ENCODE results near the gene INAFM2. TPM values are rescaled to one million over a fixed set of nuclear protein-coding genes. Genes with fewer than 3 reads are reported as not detected.

Gene INAFM2
- total RNA-seq, 2 experiments from 2014 or later = 6.6 to 8.5 TPM

DNA sequence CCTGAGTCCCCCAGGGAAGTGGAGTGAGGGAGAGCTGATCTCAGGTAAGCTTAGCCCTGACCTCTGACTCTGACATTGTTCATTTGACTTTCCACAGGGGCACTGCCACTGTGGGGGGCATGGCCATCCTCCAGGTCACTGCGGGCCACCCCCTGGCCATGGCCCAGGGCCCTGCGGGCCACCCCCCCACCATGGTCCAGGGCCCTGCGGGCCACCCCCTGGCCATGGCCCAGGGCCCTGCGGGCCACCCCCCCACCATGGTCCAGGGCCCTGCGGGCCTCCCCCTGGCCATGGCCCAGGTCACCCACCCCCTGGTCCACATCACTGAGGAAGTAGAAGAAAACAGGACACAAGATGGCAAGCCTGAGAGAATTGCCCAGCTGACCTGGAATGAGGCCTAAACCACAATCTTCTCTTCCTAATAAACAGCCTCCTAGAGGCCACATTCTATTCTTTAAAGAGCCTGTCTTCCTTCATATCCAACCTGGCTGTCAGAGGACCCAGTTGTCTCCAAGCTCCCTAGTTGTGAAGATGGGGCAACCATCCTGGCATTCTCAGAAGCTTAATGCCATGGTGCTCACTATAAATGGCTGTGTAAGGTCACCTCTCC, 32.6 kb downstream of the INAFM2 start:
- Mint-ChIP-seq H3K9me3 (no peaks in the 10 kb centered on the region), H3K27ac (no peak overlapping the region), H3K4me1 (peaks cover 11% of the 10 kb centered on the region), H3K4me3 (no peak overlapping the region), H3K36me3 (ENCODE audit: low read depth) (no peaks in the 10 kb centered on the region), H3K27me3 (peaks cover 20% of the 10 kb centered on the region)
- CTCF ChIA-PET = interaction anchor here (0.5 to 3.6 kb wide), 9 partner anchors 11 to 79 kb away, joined by 3 to 42 read pairs (median 4); partner anchors contain the start of gene KNSTRN
- POLR2A ChIA-PET = no interaction called here
- no peak for DNase-seq

GRCh38 chr15:40357246-40357645, 33.8 kb downstream of the INAFM2 start:
- POLR2A ChIA-PET = no interaction called here

DNA sequence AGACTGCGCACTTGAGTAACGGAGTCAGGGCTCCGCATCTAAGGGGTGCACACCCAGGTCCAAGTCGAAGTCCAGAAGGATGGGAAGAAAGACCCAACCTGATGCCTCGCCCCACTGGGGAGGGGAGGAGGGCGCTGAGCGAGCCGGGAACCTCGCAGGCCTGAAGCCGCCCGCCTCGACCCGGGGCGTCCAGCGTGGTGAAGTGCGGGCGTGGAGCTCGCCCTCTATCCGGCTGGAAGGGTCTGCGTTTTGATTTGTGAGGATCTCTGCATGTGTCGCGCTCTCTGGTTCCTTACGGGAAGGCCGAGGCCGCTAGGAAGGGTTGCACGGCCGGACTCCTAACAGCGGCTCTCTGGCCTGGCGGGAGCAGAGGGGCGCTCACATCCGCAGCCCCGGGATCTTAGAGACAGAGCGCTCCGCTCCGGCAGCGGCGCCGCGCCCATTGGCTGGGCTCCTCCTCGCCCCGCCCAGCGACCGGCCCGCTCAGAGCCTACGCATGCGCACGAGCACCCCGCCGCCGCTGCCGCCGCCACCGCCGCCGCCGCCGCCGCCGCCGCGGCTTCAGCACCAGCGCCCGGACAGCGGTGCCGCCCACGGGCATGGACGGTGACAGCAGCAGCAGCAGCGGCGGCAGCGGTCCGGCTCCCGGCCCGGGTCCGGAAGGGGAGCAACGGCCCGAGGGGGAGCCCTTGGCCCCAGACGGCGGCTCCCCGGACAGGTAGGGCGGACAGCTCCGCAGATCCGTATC, 34.4 kb downstream of the INAFM2 start, which contains the start of gene DISP2:
DISP2 (plus strand) TSS at position 497 of the 748 bp plus-strand sequence; CDS start at position 600, 103 bp downstream.
- Mint-ChIP-seq H3K36me3 (ENCODE audit: low read depth) (no peaks in the 10 kb centered on the region), H3K4me3 (peak within 1 kb of the TSS; percentile 75), H3K27me3 (peaks cover 20% of the 10 kb centered on the region), H3K4me1 (peaks cover 11% of the 10 kb centered on the region), H3K9me3 (no peaks in the 10 kb centered on the region), H3K27ac (no peak within 1 kb of the TSS)
- DNase-seq = peak; percentile 88
- POLR2A ChIA-PET = no interaction called here
- CTCF ChIA-PET = interaction anchor here (0.8 to 3.6 kb wide), 10 partner anchors 9 to 64 kb away, joined by 3 to 42 read pairs (median 3); partner anchors contain the start of gene INAFM2

More at GRCh38 chr15:40357246-40357645, 33.8 kb downstream of the INAFM2 start:
- H3K4me3 Mint-ChIP-seq = peak overlapping the region; percentile 42
- peaks cover 20% of the 10 kb centered on the region for H3K27me3 Mint-ChIP-seq
- CTCF ChIA-PET = interaction anchor here (0.8 to 3.6 kb wide), 9 partner anchors 10 to 65 kb away, joined by 3 to 42 read pairs (median 3); partner anchors contain the start of gene INAFM2
- no peak for DNase-seq
- no peaks in the 10 kb centered on the region for H3K36me3 Mint-ChIP-seq (ENCODE audit: low read depth)
- H3K4me1 Mint-ChIP-seq = peaks cover 11% of the 10 kb centered on the region
- H3K9me3 Mint-ChIP-seq = no peaks in the 10 kb centered on the region
- H3K27ac Mint-ChIP-seq = no peak overlapping the region

GRCh38 chr15:40358471-40359353, 35.2 kb downstream of the INAFM2 start:
- Mint-ChIP-seq H3K36me3 (ENCODE audit: low read depth) (no peaks in the 10 kb centered on the region), H3K4me3 (peak overlapping the region; percentile 72), H3K27me3 (peaks cover 20% of the 10 kb centered on the region), H3K9me3 (no peaks in the 10 kb centered on the region), H3K4me1 (peaks cover 11% of the 10 kb centered on the region), H3K27ac (no peak overlapping the region)
- POLR2A ChIA-PET = no interaction called here
- CTCF ChIA-PET = interaction anchor here (0.8 to 2.0 kb wide), 5 partner anchors 9 to 48 kb away, joined by 3 to 10 read pairs (median 3); partner anchors contain the start of gene INAFM2
- DNase-seq = peak; percentile 36

DNA sequence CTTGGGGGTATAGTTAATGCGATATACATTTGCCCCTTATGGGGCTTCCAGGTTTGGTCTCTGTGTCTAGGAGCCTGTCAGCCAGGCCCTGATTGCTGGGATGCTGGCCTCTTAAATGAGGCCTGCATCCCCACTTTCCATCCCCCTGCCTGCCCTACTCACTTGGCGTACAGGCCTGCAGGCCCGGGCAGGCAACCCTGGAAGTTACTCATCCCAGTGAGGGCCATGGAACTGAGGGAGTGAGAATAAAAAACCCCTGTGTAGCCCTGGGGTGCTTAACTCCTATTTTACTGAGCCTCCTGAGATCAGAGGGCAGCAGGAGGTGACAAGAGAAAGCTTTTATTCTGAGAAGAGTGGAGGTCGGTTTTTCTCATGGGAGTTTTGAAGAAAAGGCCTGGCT, 36.5 kb downstream of the INAFM2 start:
- Mint-ChIP-seq H3K4me3 (no peak overlapping the region), H3K9me3 (no peaks in the 10 kb centered on the region), H3K4me1 (peaks cover 11% of the 10 kb centered on the region), H3K27me3 (peaks cover 15% of the 10 kb centered on the region), H3K27ac (no peak overlapping the region), H3K36me3 (ENCODE audit: low read depth) (no peaks in the 10 kb centered on the region)
- ChIA-PET CTCF (interaction anchor here (1.4 to 2.0 kb wide), 2 partner anchors 8 to 62 kb away, joined by 3 to 10 read pairs; no protein-coding TSS in a partner anchor), POLR2A (no interaction called here)
- no peak for DNase-seq

DNA sequence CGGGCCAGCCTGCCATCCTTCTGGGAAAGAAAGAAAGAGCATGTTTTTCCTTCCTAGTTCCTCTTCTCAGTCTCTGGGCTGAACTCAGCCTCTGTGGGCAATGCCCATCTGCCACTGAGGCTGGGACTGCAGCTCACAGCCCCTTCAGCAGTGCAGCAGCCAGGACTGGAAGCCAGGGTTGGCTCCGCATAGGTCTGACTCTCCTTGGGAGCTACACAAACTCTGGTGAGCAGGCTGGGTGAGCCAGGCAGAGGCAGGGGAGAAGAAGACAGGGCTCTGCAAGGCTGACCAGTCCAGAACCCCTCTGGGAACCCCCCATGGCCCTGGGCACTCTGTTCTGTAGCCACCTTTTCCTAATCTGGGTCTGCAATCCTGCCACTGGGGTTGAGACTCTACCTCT, 38.1 kb downstream of the INAFM2 start:
- DNase-seq = no peak
- no peaks in the 10 kb centered on the region for H3K9me3 Mint-ChIP-seq
- no peak overlapping the region for H3K27ac Mint-ChIP-seq
- peaks cover 14% of the 10 kb centered on the region for H3K4me1 Mint-ChIP-seq
- ChIA-PET CTCF (interaction anchor here (1.0 kb wide), 2 partner anchors 8 to 17 kb away, joined by 3 read pairs; no protein-coding TSS in a partner anchor), POLR2A (no interaction called here)
- no peaks in the 10 kb centered on the region for H3K36me3 Mint-ChIP-seq (ENCODE audit: low read depth)
- no peak overlapping the region for H3K4me3 Mint-ChIP-seq
- peaks cover 5% of the 10 kb centered on the region for H3K27me3 Mint-ChIP-seq

DNA sequence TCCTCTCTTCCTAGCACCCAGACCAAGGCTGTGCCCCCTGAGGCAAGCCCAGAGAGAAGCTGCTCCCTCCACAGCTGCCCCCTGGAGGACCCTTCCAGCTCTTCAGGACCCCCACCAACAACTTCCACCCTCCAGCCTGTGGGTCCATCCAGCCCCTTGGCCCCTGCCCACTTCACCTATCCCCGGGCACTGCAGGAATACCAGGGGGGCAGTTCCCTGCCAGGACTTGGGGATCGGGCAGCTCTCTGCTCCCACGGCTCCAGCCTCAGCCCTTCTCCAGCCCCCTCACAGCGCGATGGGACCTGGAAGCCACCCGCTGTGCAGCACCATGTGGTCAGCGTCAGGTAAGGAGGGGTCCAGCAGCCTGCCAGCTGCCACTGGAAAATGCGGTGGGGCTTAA, 40.1 kb downstream of the INAFM2 start:
- Mint-ChIP-seq H3K4me3 (no peak overlapping the region), H3K9me3 (no peaks in the 10 kb centered on the region), H3K4me1 (peaks cover 20% of the 10 kb centered on the region), H3K27ac (no peak overlapping the region), H3K36me3 (ENCODE audit: low read depth) (no peaks in the 10 kb centered on the region), H3K27me3 (no peaks in the 10 kb centered on the region)
- ChIA-PET POLR2A (no interaction called here), CTCF (interaction anchor here (1.5 to 2.7 kb wide), 3 partner anchors 11 to 58 kb away, joined by 3 to 12 read pairs (median 9); partner anchors contain the start of gene PHGR1)
- no peak for DNase-seq

DNA sequence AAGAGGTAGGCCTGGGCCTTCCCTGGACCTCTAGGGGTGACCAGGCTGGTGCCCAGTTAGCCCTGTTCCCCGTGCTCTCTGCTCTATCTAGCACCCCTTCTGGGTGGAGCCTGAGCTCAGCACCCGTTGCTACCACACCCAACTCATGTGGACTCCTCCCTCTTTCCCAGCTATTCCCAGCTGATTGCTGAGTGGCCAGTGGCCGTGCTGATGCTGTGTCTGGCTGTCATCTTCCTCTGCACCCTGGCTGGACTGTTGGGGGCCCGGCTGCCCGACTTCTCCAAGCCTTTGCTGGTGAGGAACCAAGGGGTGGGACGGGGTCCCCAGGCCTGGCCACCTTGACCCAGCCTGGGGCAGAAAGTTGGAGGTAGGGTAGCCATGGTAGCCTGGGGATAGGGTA, 40.8 kb downstream of the INAFM2 start:
- ChIA-PET POLR2A (no interaction called here), CTCF (interaction anchor here (1.5 to 2.7 kb wide), 5 partner anchors 12 to 58 kb away, joined by 3 to 12 read pairs (median 5); partner anchors contain the start of genes KNSTRN and PHGR1)
- no peak for DNase-seq
- Mint-ChIP-seq H3K4me3 (no peak overlapping the region), H3K27ac (no peak overlapping the region), H3K36me3 (ENCODE audit: low read depth) (no peaks in the 10 kb centered on the region), H3K27me3 (no peaks in the 10 kb centered on the region), H3K9me3 (no peaks in the 10 kb centered on the region), H3K4me1 (peaks cover 14% of the 10 kb centered on the region)

DNA sequence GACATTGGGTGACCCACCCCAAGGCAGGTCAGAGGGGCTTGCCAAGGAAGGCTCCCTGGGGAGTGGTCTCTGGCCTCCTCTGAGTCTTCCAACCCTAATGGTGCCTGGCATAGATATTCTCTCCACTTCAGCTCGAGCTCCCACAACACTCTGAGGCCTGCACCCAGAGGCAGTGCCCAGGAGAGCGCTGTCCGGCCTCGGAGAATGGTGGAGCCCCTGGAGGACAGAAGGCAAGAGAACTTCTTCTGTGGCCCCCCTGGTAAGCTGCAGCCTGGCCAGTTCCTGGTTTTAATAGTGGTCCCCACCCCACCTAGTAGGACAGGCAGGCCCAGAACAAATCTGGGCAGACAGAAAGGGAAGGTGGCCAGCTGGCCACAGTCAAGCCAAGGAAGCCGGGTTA, 41.5 kb downstream of the INAFM2 start:
- no peaks in the 10 kb centered on the region for H3K9me3 Mint-ChIP-seq
- no peaks in the 10 kb centered on the region for H3K27me3 Mint-ChIP-seq
- no peaks in the 10 kb centered on the region for H3K36me3 Mint-ChIP-seq (ENCODE audit: low read depth)
- POLR2A ChIA-PET = no interaction called here
- DNase-seq = no peak
- peaks cover 13% of the 10 kb centered on the region for H3K4me1 Mint-ChIP-seq
- CTCF ChIA-PET = interaction anchor here (1.0 to 4.8 kb wide), 9 partner anchors 9 to 57 kb away, joined by 3 to 42 read pairs (median 7); partner anchors contain the start of genes DISP2, KNSTRN and PHGR1
- H3K4me3 Mint-ChIP-seq = no peak overlapping the region
- H3K27ac Mint-ChIP-seq = no peak overlapping the region

GRCh38 chr15:40365624-40366456, 42.3 kb downstream of the INAFM2 start:
- no peak for DNase-seq

More at GRCh38 chr15:40365624-40366456, 42.3 kb downstream of the INAFM2 start:
- Mint-ChIP-seq H3K36me3 (ENCODE audit: low read depth) (no peaks in the 10 kb centered on the region), H3K27me3 (peaks cover 3% of the 10 kb centered on the region), H3K4me3 (no peak overlapping the region), H3K27ac (no peak overlapping the region), H3K4me1 (peaks cover 13% of the 10 kb centered on the region), H3K9me3 (no peaks in the 10 kb centered on the region)
- ChIA-PET POLR2A (interaction anchor here (0.7 kb wide), 1 partner anchor 34 kb away, joined by 3 read pairs; no protein-coding TSS in a partner anchor), CTCF (interaction anchor here (0.8 to 4.8 kb wide), 12 partner anchors 9 to 58 kb away, joined by 3 to 42 read pairs (median 7); partner anchors contain the start of genes DISP2, KNSTRN, PHGR1 and PLCB2)
